GM21825 (cell line): ENCODE results near the gene DNAH2.
"Not testable (repeated sequence)": the region's sequence is repeated elsewhere in the genome, so short reads cannot be mapped to it uniquely, and the experiment has no call there.

Experiments used
- ATAC-seq: cut with Tn5 transposase; IDR thresholded peaks from one replicate; pipeline ENCODE4 v1.9.1; 2021; ENCODE audit warnings: mild to moderate bottlenecking, moderate library complexity; ENCODE audit not compliant: unreplicated experiment

DNAH2 gene

GRCh38 chr17:7769854-7770253 lies 52.3 kb downstream of the DNAH2 start:
- ATAC-seq, result no peak

- ATAC-seq, result no peak
Measured at GRCh38 chr17:7774055-7774521, 56.5 kb downstream of the DNAH2 start.

GRCh38 chr17:7775051-7775450 lies 57.5 kb downstream of the DNAH2 start:
- ATAC-seq, result no peak

DNA sequence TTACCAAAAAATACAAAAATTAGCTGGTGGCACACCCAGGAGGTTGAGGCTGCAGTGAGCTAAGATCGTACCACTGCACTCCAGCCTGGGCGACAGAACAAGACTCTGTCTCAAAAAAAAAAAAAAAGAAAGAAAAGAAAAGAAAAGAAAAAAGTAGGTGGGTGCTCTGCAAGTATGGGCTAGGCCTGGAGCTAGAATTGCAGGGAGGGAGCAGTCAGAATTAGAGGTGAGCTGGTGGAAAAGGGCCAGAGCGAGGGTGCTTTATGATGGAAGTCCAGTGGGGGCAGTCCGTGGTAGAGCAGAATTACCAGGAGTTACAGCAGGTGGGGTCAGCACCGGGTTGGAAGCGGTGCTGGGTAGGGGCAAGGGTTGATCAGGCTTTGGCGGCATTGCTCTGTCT lies 59.5 kb downstream of the DNAH2 start:
- ATAC-seq, result no peak

DNA sequence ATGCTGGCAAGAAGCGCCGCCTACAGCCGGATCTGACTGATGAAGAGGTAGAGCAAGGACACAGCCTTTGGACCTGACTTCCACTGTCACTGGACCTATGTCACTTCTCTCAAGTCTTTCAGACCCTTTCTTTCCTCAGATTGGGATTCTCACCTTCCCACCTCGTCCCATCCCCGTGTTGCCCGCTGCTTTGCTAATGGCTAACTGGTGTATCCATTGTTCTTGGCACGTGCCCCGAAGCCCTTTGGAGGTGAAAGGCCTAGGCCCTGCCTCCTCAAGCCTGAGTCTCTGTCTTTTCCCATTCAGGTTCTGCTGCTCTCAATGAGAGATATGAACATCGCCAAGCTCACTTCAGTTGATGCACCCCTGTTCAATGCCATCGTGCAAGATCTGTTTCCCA lies 63.2 kb downstream of the DNAH2 start:
- no peak for ATAC-seq

DNA sequence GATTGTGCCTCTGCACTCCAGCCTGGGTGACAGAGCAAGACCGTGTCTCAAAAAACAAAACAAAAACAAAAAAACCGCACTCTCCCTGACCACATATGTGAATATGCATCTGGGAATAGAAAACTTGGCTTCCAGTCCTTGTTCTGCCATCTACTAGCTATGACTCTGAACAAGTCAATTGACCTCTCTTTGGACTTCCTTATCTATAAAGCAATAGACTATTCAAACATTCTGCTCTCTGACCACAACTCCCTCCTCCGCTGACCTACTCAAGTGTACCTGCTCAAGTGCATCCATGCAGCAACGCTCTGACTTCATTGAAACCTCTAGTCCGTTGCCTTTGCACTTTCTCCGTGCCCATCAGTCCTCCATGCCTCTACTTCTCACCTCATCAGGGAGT lies 63.9 kb downstream of the DNAH2 start:
- ATAC-seq, result no peak

DNA sequence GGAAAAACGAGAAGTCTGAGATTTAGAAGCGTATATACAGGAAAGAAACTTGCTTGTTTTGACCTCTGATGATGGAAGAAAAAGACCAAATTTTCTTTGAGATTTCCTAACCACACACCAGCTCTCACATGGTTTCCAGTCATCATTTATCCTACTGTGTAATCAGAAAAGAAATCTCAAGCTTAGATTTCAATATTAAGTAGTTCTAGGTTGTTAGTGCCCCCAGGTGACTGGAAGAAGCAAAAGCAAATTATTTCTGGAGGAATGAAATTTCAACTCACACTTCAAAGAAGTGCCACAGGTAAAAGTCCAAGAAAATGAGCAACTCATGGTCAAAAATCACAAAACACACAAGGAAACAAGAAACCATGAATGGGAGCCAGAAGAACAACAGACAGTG lies 64.7 kb downstream of the DNAH2 start:
- ATAC-seq, result no peak

DNA sequence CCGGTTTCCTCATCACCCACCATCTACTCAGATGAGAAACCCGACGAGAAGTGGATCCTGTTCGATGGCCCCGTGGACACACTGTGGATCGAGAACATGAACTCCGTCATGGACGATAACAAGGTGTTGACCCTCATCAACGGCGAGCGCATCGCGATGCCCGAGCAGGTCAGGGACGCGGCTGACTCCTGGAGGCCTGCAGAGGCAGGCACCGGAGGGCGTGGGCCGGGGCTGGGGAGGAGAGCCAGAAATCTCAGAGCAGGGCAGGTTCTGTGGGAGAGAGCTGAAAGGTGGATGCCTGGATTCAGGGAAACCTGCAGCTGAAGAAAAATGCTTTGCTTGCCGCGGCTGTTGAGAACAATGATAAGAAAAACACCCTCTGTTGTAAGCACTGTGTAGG lies 69.3 kb downstream of the DNAH2 start:
- no peak for ATAC-seq

DNA sequence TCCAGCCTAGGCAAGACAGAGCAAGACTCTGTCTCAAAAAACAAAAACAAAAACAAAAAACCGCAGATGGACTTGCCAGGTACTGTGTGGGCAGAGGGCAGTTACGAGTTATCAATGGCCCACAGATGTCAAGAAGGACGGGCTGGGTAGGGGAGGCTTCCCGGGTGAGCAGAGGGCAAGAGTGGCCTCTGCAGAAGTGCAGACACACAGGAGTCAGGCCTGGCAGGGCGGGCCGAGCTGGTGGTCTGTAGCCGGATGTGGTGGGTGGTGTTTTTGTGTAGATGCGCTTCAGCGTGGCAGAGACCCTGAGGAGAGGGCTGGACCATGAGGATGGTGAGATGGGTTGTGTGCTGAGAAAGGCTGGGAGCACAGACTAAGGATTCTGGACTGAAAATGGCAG lies 71.6 kb downstream of the DNAH2 start:
- ATAC-seq, result no peak

DNA sequence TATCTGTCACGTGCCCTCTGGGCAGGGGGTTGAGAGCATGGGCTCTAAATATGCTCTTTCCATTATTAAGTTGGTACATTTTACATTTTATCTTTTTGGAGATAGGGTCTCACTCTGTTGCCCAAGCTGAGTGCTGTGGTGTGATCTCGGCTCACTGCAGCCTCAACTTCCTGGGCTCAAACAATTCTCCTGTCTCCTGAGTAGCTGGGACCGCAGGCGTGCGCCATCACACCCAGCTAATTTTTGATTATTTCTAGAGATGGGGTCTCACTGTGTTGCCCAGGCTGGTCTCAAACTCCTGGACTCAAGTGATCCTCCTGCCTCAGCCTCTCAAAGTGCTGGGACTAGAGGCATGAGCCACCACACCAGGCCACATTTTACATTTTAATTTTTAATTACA lies 72.6 kb downstream of the DNAH2 start:
- no peak for ATAC-seq

- ATAC-seq, result no peak
Measured at GRCh38 chr17:7792611-7793010, 75.1 kb downstream of the DNAH2 start.

DNA sequence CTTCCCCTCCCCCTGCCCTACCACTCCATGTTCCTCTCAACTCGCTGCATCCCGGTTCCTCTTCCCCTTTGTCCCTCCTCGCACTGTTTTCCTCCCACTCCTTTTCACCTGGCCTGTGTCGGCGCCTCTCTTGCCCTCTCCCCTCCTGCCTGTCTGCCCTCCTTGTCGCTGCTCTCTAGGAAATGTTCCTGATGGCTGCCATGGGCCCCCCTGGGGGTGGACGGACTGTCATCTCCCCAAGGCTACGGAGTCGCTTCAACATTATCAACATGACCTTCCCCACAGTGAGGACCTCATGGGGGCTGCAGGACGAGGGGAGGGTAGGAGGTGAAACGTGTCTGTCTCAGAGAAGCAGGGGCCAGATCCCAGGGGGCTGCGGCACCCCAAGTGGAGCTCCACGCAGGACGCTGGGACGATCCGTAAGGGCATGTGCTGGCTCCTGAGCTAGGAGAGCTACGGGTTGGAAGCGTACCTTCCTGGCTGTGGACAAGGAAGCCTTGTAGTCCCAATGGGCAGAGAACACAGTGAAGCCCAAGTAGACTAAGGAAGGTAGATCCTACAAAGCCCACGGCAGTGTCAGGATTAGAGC lies 76.6 kb downstream of the DNAH2 start:
- ATAC-seq, result no peak

- ATAC-seq, result no peak
Measured at GRCh38 chr17:7797976-7798375, 80.4 kb downstream of the DNAH2 start.

DNA sequence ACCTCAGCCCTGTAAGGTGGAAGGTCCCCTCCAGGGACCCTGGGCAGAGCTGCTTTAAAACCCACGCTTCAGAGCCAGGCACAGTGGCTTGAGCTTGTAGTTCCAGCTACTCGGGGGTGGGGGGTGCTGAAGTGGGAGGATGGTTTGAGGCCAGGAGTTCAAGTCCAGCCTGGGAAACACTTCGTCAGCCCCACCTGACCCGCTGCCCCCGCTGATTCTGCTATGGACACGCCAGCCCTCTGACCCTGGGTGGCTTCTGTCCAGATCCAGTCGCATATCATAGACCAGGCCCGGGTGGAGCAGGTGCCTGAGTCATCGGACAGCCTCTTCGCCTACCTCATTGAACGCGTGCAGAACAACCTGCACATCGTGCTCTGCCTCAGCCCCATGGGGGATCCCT lies 81.3 kb downstream of the DNAH2 start:
- no peak for ATAC-seq

- no peak for ATAC-seq
Measured at GRCh38 chr17:7803981-7804380, 86.4 kb downstream of the DNAH2 start.

DNA sequence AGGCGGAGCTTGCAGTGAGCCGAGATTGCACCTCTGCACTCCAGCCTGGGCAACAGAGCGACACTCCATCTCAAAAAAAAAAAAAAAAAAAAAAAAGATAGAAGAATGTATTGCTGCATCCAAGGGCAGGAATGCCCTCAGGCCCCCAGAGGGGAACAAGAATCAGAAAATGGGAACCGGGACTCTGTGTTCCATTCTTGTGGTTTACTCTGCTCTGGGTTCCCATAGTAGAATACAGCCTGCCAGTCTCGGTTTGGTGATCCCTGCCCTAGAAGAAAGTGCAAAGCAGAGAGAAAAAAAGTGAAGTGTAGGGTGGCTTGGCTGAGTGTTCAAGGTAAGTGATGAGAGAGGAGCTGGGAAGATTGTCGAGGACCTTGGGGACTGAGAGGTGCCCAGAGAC lies 89.0 kb downstream of the DNAH2 start:
- no peak for ATAC-seq

DNA sequence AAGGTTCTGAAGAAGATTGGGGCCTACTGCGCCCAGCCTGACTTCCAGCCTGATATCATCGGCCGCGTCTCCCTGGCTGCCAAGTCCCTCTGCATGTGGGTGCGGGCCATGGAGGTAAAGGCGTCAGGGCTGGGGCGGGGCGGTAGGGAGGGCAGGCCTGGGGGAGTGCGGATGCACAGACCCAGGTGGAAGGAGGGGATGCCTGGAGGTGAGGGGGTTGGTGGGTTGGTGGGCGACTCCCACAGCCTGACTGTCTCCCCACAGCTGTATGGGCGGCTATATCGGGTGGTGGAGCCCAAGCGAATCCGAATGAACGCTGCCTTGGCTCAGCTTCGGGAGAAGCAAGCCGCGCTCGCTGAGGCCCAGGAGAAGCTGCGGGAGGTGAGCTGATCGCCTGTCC lies 89.7 kb downstream of the DNAH2 start:
- ATAC-seq, result no peak

DNA sequence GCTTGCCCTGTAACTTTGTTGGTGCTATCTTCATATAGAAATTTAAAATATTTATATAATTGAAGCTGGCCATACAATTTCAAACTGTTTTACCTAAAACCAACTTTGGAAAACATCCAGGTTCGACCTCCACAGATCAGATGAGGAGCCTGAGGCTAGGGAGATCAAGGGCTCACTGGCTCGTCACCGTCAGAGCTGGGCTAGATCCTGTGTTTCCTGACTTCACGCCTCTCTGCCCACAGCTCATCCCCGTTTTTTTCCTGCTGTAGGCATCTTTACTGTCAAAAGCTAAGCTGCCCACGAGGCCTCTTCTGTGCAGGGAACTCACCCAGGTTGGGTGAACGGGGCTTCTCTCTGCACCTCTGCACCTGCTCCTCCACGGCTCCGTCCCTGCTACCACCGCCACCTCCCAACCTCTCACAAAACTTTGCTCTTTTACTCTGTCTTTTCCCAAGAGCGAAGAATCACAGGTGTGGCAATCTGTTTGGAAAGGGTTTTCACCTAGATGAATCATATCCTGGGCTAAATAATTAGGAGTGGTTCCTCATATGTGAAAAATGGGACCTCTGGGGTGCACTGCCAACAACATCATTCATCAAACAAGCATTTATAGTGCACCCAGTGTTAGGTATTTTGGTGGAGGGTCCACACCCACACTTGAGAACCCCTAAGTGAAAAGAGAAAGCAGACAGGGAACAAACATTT lies 91.7 kb downstream of the DNAH2 start:
- ATAC-seq, result no peak

- not testable (repeated sequence) for ATAC-seq
Measured at GRCh38 chr17:7809791-7810343, 92.3 kb downstream of the DNAH2 start.

- ATAC-seq, result no peak
Measured at GRCh38 chr17:7811251-7811650, 93.7 kb downstream of the DNAH2 start.

- ATAC-seq, result no peak
Measured at GRCh38 chr17:7814969-7815368, 97.4 kb downstream of the DNAH2 start.

DNA sequence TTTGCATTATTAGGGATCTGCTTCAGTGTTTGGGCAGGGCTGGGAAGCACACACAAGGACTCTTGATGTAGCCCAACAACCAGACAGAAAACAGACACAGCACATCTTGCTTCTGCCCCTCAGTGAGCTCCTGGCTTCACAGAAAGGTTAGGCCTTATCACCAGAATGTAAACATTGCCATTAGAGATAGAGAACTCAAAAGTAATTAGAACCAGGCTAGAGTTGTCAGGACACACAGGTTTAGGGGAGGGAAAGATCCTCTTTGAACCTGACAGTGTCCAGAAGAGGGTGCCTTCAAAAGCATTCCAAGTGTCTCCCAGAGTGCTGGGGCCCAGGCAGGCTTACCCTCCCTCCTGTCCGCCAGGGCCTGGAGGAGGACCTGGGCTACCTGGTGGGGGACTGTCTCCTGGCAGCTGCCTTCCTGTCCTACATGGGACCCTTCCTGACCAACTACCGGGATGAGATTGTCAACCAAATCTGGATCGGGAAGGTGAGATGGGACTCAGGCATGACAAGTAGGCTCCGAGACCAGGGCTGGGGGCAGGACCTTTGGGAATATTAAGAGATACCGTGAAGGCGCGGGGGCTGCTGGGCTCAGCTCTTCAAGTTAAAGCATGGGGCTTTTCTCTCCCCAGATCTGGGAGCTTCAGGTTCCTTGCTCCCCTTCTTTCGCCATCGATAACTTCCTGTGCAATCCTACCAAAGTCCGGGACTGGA lies 99.5 kb downstream of the DNAH2 start:
- no peak for ATAC-seq
